A204.1 (cell line): ENCODE data around the gene CDK5RAP2.
"Not testable (repeated sequence)": the region's sequence is repeated elsewhere in the genome, so short reads cannot be mapped to it uniquely, and the experiment has no call there.

Experiments
- FAIRE-seq: peaks from 2 replicates; lab custom pipeline; 2012; peaks lifted over from hg19 to GRCh38; lab: Jason Lieb, UNC

Gene CDK5RAP2

DNA sequence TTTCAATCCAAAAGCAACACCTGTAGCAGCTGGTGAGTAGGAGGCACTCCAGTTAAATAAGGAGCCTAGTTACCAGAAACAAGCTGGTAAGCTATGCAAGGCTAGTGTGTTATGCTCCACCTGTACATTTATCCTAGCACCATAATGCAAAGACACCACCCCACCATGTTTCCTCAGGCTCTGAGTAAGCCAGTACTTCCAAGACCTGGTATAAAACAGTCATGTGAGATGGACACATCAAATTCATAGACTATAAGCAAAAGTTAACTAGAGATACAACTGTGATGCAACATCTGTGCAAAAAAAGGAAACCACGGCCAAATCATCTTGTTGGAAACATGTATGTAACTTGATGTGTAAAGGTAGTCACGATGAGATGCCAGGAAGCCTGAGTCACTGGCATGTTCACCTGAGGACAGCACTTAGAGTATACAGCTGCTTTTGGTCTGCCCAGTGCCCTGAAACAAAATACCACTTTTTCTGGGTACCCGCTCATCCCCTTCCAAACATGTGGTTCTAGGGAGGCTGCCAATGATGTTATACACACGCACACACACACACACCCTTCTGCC is 66.1 kb downstream of the CDK5RAP2 start:
- no peak for FAIRE-seq

DNA sequence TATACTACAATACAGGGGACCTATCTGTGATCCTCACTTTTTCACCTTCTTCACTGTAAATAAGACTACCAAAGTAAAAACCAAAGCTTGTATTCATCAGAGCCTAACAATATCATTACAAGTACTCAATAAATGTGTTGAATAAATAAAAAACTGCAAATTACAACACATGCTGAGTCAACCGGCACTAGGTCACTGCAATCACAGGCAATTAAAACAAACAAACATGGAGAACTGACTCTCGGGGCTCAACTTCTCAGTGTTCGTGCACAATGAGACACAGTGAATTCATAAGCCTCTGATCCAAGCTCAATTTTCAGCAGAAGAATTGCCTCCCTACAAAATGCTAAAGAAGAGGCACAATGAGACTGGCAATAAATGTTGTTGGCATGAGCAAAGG is 69.2 kb downstream of the CDK5RAP2 start:
- FAIRE-seq, result no peak

DNA sequence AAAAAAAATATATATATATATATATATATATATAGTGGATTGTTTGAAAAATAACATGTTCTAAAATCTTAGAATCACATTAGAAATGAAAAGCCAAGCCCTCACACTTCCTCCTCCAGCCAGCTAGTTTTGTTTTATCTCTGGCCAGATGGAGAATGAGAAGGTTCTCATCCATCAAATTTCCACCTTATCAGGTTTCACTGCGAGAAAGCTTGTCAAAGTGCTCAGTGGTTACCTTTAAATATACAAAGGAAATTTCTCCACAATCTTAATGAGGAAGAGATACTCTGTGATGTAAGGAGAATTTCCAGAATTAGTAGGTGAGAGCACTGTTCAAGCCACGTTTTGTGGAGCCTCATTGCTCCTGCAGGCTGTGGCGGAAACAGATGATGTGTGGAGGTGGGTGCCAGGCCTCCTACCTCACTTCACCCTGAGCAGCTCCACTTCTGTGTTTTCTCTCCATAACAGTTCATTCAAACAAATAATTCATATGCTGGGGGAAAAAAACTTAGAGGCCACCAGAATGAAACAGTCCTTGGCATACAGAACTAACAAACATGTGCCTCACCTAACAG is 71.9 kb downstream of the CDK5RAP2 start:
- FAIRE-seq, result no peak

DNA sequence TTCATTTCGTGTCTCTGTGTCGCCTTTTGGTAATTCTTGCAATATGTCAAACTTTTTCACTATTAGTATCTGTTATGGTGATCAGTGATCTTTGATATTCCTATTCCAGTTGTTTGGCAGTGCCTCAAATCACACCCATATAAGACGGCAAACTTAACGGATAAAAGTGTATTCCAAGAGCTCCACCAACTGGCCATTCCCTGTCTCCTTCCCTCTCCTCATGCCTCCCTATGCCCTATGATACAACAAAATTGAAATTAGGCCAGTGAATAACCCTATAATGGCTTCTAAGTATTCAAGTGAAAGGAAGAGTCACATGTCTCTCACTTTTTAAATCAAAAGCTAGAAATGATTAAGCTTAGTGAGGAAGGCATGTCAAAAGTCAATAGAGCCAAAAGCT is 74.8 kb downstream of the CDK5RAP2 start:
- FAIRE-seq, result no peak

DNA sequence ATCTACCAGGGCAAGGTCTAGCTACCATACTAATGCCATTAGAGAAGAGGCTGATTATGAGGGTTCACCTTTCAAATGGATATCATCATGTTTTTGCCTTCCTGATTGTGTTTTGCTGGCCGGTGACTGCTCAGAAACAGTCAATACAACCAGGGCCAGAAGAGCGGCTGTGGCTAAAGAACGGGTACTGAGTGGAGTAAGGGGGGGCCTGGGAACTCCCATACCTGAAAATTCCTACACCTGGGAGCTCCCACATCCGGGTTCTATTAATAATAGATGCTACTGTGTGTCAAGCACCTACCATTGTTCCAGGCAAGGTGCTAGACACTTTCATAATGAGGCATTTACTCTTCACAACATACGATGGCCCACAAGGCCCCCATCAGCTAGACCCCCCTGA is 79.2 kb downstream of the CDK5RAP2 start:
- FAIRE-seq, result no peak

DNA sequence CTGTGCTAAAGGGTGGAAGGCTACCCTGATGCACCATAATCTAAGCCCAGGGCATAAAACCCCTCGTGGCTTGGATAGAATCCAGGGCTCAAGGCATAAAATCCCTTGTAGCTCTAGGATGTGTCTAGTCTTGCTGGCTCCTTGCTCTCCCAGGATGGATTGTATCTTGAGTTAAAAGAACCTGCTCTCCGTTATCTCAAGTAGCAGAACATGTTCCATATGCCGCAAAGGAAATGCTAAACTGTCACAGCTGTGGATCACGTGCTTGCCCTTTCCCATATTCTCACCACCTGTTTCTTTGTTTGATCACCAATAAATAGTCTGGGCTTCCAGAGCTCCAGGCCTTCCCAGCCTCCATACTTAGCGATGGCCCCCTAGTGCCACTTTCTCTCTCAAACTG is 82.1 kb downstream of the CDK5RAP2 start:
- FAIRE-seq, result not testable (repeated sequence)

DNA sequence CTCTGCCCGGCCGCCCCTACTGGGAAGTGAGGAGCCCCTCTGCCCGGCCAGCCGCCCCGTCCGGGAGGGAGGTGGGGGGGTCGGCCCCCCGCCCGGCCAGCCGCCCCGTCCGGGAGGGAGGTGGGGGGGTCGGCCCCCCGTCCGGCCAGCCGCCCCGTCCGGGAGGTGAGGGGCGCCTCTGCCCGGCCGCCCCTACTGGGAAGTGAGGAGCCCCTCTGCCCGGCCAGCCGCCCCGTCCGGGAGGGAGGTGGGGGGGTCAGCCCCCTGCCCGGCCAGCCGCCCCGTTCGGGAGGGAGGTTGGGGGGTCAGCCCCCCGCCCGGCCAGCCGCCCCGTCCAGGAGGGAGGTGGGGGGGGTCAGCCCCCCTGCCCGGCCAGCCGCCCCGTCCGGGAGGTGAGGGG is 83.5 kb downstream of the CDK5RAP2 start:
- FAIRE-seq, result not testable (repeated sequence)

DNA sequence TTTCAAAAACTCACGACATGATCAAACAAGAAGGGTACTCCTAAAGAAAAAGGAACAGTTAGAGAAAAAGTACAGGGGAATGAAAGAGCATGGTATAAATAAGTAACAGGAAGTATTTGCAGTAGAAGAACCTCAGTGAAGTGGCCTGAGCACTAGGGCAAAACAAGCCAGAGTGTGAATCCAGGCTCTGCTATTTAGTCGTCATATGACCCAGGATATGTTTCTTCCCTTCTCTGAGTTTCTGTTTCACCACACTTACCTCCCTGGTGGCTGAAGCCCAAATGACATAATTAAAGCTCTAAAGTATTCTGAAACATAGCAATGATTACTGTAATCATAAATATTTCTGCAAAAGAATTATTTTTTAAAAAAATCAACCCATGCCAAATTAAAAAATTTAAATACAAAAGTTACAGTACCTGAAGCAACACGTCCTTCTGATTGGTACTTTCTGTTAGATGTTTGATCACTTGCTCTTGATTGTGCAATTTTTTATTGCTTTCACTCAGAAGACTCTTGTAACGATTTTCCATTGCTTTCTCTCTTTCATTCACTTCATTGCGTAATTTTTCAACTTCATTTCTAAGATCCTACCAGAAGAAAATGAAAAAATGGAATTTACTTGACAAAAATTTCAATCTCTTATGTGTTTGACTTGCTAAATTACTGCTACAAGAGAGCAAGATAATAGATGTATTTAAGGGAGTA is 88.9 kb downstream of the CDK5RAP2 start:
- no peak for FAIRE-seq

DNA sequence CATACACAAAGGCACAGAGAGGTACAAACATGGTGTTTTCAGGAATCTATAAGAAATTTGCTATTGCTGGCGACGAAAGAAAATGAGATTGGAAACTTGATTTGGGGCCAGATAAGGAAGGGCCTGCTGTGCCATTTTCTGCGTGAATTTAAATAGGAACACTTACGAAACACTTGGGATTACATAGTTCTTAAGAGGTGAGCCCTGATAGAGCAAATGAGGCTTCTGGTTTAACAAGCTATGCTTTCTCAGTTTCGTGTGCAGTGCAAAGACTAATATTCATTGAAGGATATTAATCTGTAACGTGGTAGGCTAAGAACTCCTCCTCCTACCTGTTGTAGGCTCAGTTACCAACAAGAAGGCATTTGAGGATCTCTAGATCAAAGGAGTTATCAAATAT is 93.1 kb downstream of the CDK5RAP2 start:
- FAIRE-seq, result no peak

DNA sequence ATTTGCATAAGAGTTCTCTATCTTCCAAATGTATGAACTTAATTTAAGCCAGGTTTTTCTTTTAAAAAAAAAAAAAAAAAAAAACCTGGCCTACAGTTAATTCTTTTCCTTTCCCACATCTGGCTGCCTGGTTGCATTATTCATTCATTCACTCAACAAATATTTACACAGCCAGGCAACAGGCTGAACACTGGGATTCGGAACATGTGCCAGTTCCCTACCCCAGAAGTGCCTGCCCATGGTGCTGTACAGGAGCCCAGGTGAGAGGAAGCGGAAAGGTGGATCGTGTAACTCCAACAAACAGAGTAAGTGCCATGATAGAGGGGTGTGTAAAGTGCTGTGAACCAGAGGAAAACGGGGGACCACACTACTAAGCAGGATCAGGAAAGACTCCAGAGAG is 93.6 kb downstream of the CDK5RAP2 start:
- FAIRE-seq, result no peak

DNA sequence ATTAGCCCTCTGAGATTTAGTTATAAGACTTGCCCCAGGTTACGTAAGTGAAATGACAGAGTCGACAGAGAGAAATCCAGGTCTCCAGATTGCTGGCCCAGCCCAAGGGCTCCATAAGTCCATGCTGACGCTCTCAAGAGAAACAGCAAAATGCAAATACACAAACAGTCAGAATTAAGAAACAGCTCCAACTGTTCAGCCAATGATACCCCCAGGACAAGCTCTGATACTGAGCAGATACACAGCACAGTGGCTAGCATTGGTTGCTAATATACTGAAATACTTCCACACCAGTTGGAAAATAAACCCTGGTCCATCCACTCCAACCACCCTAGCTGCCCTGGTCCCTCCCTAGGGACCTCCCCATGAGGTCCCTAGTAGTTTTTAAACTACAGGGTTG is 94.2 kb downstream of the CDK5RAP2 start:
- FAIRE-seq, result no peak

DNA sequence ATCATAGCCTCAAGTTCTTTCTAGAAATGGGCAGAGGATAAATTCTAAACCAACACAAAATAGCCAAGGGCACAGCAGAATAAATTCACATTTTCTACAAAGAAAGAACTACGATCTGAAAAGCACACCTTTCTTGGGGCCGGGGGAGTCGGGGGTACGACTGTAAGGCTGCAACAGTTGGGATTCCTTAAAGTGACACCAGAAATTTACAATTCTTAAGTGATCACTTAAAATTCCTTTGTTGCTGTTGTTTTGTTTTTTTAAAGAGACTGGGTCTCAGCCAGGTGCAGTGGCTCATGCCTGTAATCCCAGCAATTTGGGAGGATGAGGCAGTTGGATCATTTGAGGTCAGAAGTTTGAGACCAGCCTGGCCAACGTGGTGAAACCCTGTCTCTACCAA is 95.8 kb downstream of the CDK5RAP2 start:
- no peak for FAIRE-seq

DNA sequence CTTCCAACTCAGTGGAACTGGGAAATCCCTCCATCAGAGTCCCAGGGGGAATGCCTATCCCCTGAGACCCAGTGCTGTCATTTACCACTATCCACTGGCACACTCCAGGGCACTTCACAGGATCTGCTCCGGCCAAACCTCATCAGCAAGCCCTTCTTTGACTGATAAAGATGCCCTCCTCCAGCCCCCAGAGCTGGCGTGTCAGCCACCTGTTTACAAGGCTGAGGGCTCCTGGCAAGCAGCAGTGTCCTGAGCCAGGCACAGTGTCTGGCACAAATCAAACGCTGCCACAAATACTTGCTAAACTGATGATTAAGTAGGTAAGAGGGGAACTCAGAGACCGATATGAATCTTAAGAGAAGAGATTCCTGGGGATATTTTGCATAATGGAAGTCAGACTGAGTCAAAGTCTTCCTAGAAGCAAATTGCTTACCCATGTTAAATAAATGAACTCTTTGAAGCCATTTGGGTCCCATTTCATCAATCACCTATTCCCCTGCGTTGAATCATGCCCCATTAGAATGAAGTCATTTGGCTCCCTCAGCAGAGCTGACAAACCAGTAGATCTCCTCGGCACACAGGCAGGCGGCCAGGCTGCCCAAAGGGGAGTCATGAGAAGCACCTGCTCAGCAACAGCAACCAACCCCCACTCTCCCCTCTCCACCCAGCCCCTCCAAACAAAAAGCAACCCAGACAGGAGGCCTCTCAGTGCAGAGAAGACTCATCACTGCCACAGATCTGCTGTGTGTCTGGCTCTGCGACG is 97.4 kb downstream of the CDK5RAP2 start:
- no peak for FAIRE-seq

DNA sequence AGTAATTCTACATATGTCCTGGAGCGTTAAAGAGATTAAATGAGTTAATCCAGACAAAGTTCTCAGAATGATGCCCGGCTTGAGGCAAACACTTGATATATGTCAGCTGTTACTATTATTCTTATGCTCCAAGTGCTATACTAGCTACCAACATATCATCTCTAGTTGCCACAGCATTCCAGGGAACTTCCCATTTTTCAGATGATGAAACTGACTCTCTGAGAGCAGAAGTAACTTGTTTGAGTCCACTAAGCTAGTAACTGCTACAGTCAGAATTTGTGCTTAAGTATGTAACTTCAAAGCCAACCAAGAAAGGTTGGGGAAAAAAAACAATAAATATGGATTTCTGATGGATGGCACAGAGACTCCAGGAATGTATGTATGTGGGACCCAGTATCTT is 98.1 kb downstream of the CDK5RAP2 start:
- no peak for FAIRE-seq

DNA sequence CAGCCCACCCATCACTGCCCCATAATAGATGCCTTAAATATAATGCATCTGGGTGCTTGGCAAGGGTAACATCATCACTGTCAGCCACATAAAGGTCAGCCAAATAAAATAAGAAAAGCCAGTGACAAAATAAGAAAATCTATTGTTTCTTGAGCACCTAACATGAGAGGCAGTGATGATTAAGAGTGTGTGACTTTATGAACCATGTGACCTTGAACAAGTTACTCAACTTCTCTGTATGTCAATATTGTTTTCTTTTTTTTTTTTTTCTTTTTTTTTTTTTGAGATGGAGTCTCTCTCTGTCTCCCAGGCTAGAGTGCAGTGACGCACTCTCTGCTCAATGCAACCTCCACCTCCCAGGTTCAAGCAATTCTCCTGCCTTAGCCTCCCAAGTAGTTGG is 98.7 kb downstream of the CDK5RAP2 start:
- FAIRE-seq, result no peak

DNA sequence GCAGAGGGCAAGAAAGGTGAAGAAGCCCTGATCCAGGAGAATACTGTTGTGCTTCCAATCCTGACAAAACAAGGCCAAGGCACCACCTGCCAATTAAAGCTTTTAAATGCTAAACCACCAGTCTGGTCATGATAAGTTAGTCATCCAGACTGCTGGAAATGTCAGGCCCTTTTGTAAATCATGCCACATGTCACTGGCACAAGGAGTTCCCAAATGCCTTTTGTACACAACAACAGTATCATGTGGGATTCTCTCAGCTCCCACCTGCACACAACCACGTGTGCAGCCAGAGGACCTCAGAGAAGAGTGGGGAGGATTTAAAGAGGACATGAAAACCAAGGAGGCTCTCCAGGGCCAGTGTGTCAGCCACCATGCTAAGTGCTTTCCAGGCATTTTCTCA is 99.3 kb downstream of the CDK5RAP2 start:
- FAIRE-seq, result no peak

DNA sequence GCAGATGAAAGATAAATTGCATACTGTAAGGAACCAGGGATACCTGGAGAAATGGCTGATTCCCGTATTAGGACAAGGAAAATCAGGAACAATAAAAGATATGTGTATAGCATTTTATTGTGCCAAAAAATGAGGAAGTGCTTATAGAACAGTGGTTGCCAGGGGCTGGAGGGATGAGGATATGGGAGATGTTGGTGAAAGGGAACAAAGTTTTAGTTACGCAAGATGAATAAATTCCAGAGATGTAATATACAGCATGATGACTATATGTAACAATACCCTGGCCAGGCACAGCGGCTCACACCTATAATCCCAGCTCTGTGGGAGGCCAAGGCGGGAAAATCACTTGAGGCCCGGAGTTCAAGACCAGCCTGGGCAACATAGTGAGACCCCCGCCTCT is 101.8 kb downstream of the CDK5RAP2 start:
- no peak for FAIRE-seq

DNA sequence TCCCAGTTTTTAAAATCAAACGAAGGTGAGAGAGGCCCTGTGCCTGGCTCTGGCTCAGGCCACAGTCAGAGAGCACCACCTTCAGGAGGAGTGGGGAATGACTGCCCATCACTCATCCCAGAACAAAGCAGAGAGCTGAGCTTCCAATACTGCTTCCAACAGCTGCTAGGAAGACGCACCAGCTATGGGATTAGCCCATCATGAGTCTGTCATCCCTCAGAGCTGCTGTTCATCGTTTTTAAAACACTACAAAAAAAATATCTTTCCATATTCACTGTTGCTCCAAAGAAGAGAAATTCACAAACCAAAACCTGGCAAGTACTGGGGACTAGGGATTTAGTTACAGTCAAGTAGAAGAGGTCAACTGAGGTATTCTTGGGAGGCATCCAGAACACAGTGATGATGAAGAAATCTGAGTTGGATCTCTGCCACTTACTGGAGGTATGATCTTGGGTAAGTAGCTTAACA is 102.4 kb downstream of the CDK5RAP2 start:
- no peak for FAIRE-seq

DNA sequence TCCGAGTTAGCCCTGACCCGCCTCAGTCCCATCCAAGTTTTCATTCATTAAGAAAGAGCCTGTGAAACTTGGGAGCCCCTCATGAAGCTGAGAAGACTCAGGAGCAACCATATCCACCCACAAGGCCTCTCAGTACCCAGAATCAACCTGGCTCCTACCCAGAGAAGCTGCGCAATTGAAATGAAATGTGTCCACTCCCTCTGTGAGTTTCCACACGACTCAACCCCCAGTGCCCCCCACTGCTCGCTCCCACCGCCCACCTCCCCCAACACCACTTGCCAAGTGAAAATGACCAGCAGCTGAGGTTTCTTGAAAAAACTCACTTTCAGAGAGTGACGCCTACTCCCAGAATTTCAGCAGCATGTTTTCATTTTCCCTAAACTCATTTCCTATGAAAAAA is 104.6 kb downstream of the CDK5RAP2 start:
- FAIRE-seq, result no peak

DNA sequence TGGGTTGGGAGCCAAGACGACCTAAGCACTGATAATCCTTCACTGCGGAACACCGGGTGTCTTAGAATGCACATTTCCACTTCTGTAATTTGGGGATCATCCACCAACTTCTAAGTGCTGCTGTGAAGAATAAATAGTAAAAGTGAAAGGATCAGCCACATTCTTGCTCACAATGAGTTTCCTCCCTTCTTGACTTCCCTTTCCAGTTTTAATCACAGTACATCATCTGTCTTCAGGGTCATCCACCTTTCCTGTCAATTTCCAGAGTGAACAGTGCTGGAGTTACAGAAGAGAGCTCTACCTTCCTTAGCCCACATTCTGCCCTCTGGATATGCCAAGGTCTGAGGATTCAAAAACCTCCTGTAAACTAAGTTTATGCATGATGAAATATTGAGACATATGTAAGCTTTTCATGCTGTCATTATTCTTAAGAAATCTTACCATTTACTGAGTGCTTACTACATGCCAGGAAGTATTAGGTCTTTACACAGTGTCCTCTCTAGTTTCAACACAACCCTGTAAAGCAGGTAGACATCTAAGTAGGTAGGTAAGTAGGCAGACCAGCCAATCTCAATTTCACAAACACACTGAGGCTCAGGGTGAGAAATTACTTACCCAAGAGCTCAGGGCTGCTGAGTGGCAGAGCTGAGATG is 105.2 kb downstream of the CDK5RAP2 start:
- no peak for FAIRE-seq

DNA sequence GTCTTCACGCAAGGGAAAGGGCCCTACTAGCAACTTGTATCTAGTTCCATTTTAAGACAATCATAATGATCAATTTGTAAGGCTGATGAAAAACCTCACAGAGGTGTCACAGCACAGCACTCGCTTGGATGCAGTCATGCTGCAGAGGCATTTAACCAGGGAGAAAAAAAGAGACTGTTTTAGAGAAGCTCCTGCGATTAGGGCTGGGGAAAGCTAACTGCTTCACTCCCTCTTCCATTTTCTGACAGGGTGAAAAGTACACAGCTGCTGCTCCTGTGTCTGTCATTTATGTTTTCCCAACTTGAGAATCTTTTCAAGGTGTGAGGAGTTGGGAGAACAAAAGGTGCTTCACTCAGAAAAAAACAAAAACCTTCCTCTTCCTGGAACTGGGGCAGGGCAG is 106.4 kb downstream of the CDK5RAP2 start:
- FAIRE-seq, result no peak

DNA sequence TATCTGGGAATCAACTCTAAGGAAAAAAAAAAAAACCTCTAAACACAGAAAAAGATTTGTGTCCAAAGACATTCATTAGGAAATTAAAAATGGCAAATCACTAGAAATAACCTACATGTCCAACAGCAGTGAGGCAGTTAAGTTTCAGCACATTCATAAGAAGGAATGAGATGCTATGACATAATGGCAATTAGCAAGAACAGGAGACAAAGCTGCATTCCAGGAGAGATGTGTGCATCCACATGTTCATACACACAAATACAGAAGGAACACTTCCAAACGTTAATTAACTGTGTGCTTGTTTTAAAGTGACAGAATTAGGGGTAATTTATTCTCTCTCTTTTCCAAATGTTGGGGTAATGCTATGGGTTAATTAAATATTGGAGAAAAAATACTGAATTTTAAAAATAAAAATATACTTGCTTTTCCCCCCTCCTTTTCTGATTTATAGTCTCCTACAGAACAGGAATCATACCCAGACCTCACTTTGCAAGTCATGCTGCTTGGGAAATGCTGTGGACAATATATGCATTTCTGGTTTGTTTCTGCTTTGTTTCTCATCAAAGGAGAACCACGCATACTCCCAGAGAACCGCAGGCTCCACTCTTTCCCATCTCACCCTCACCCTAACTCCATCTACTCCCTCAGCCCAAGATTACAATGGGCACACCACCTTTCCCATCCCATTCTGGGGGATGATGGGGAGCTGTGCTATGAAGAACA is 114.1 kb downstream of the CDK5RAP2 start:
- FAIRE-seq, result no peak
